Thoracic aorta (tissue), 2 donors: Measurements from ENCODE around the gene CDH23. TPM values are rescaled to one million over a fixed set of nuclear protein-coding genes. Genes with fewer than 3 reads are reported as not detected.

ENCODE experiments used
- ATAC-seq: fragments of 150-250 bp; one replicate; pipeline ENCODE4 v1.8.0; 2017; ENCODE audit warnings: low read depth; ENCODE audit not compliant: insufficient number of reproducible peaks, low FRiP score
- DNase-seq: peaks from one replicate; pipeline ENCODE4 v3.0.0-alpha.2; 2020; ENCODE audit warnings: low spot score
- H3K27ac ChIP-seq, 2 donors: fragments of 200-600 bp; sonication (generic); 1 replicate in 1 of 2; 2 replicates in 1 of 2; pipeline ENCODE4 v1.5.1; 2016; ENCODE audit warnings: mild to moderate bottlenecking in 2 of 2, moderate library complexity in 2 of 2
- H3K27me3 ChIP-seq: fragments of 200-600 bp; sonication (generic); replicated peaks from 2 replicates; pipeline ENCODE4 v1.6.0; 2016; ENCODE audit warnings: mild to moderate bottlenecking; ENCODE audit not compliant: insufficient read depth
- H3K36me3 ChIP-seq: fragments of 200-600 bp; sonication (generic); one replicate; pipeline ENCODE4 v1.5.1; 2016
- H3K4me1 ChIP-seq, 2 donors: fragments of 200-600 bp; sonication (generic); 1 replicate in 1 of 2; 2 replicates in 1 of 2; pipeline versions ENCODE4 v1.5.1 to v1.6.0; 2016; ENCODE audit warnings: low read depth in 2 of 2, mild to moderate bottlenecking in 1 of 2; ENCODE audit not compliant: control insufficient read depth in 1 of 2
- H3K4me3 ChIP-seq: fragments of 200-600 bp; sonication (generic); 2 replicates; pipeline ENCODE4 v1.5.1; 2016; ENCODE audit warnings: mild to moderate bottlenecking
- H3K9me3 ChIP-seq: fragments of 200-600 bp; sonication (generic); 2 replicates; pipeline ENCODE4 v1.5.1; 2016
- total RNA-seq, 2 donors: library from RNA; depleted of rRNA; stranded (reverse); fragments of >200 nt; gene quantifications; one replicate each; pipeline versions ENCODE4 v1.1.0 to v1.2.3, GENCODE V29; 2016
- TF ChIP-seq, protein P1 (sequence below): fragments of 200-600 bp; sonication (generic); IDR thresholded peaks from one replicate; pipeline ENCODE4 v1.5.1; 2019; ENCODE audit warnings: antibody characterized with exemption

The CDH23 gene
- total RNA-seq, 2 donors from 2014 or later, result 10.6 to 10.8 TPM

DNA sequence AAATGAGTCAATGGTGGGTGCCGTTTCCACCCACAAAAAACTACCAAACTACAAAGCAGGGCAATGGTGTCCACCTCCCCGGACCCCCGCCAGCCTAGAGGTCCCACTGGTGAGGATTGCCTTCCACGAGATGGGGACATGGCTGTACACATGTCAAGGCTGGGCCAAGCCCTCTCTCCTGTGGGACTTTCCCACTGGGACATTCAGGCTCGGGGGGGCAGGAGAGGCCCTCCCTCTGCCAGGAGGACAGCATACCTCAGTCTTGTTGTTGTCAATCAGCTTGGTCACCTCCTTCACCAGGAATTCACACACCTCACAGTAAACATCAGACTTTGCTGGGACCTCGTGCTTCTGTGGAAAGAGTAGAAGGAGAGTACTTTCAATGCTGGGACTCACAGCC, 423.3 kb downstream of the CDH23 start:
- TF ChIP-seq, protein P1, sequence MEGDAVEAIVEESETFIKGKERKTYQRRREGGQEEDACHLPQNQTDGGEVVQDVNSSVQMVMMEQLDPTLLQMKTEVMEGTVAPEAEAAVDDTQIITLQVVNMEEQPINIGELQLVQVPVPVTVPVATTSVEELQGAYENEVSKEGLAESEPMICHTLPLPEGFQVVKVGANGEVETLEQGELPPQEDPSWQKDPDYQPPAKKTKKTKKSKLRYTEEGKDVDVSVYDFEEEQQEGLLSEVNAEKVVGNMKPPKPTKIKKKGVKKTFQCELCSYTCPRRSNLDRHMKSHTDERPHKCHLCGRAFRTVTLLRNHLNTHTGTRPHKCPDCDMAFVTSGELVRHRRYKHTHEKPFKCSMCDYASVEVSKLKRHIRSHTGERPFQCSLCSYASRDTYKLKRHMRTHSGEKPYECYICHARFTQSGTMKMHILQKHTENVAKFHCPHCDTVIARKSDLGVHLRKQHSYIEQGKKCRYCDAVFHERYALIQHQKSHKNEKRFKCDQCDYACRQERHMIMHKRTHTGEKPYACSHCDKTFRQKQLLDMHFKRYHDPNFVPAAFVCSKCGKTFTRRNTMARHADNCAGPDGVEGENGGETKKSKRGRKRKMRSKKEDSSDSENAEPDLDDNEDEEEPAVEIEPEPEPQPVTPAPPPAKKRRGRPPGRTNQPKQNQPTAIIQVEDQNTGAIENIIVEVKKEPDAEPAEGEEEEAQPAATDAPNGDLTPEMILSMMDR, result no peak
- Histone ChIP-seq H3K27ac (no peak overlapping the region), H3K36me3 (peaks cover 77% of the 10 kb centered on the region), H3K9me3 (no peaks in the 10 kb centered on the region), H3K4me3 (no peak overlapping the region), H3K4me1 (no peaks in the 10 kb centered on the region), H3K27me3 (no peaks in the 10 kb centered on the region)
- ATAC-seq (no peak), DNase-seq (no peak)

DNA sequence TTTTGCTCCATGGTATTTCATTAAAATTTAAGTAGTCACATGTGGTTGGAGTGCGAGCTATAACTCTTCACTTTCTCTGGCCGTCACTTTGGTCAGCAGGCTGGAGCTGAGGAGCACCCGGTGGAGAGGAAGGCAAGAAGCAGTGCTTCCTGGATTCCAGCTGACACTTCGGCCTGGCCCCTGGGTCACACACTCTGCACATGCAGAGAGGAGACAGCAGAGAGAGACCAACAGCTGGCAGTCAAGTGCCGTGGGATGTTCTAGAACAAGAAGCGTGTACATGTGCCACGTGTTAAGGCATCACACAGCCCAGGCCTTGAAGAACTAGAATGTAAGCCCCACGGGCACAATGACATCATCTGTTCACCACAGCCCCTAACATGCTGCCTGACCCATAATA, 424.2 kb downstream of the CDH23 start:
- ATAC-seq (no peak), DNase-seq (no peak)
- TF ChIP-seq, protein P1, result no peak
- no peaks in the 10 kb centered on the region for H3K4me1 ChIP-seq
- H3K27me3 ChIP-seq, result no peaks in the 10 kb centered on the region
- no peak overlapping the region for H3K4me3 ChIP-seq
- peaks cover 82% of the 10 kb centered on the region for H3K36me3 ChIP-seq
- no peak overlapping the region for H3K27ac ChIP-seq
- no peaks in the 10 kb centered on the region for H3K9me3 ChIP-seq

DNA sequence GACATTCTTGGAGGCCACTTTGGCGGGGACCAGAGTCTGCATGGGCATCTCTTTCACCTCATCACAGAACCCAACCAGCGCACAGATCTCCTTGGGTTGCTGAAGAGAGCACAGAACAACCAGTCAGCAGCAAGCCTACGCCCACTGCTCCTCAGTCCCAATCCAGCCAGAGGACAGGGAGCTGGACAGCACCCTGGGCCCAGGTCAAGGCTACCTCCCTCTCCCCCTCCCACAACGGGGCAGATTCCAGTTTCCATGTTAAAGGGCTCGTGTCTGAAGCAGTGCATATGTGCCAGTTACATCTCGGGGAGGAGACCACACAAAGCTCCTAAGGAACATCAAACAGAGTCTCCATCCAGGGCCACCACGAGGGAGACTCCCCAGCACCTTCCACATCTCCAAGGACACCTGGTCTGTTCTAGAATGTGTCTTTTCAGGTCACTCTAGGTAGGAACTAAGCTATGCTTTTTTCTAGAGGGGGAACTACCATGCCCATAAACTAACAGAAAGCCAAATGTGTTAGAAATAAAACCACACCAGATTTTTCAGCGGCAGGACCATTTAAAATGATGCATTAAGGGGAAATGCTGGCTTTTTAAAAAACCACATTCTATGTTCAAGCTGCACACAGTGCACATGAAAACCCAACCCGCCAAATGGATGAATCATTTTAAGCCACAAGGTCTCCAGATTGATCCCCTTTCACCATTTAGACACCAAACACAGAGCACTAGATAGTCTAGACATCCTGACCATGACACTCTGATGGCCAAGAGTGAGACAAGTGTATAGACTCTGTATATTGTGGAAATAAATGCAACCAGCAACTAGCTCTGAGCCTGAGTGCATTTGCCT, 425.4 kb downstream of the CDH23 start:
- ATAC-seq (no peak), DNase-seq (no peak)
- Histone ChIP-seq H3K36me3 (peaks cover 89% of the 10 kb centered on the region), H3K9me3 (no peaks in the 10 kb centered on the region), H3K4me1 (no peaks in the 10 kb centered on the region), H3K27ac (no peak overlapping the region), H3K4me3 (no peak overlapping the region), H3K27me3 (no peaks in the 10 kb centered on the region)
- TF ChIP-seq, protein P1, result no peak

DNA sequence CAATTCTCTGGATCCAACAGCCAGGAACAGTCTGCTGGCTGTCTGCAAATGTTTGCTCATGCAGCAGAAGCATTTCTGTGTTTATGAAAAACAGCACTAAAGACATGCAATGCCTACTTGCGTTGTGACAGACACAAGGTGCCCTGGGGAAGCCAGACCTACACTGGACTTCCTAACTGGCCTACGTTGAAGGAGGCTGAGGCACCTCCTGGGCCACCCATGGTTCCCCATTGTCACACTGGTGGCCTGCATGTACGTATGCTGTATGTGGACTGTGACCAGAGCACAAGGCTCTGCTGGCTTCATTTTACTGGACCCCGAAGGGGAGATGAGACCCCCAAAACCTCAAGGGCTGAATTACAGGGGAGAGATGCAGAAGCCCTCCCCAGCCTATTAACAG, 426.6 kb downstream of the CDH23 start:
- Histone ChIP-seq H3K4me3 (no peak overlapping the region), H3K27ac (no peak overlapping the region), H3K27me3 (no peaks in the 10 kb centered on the region), H3K9me3 (no peaks in the 10 kb centered on the region), H3K36me3 (peaks cover 85% of the 10 kb centered on the region), H3K4me1 (no peaks in the 10 kb centered on the region)
- ATAC-seq (no peak), DNase-seq (no peak)
- TF ChIP-seq, protein P1, result no peak

DNA sequence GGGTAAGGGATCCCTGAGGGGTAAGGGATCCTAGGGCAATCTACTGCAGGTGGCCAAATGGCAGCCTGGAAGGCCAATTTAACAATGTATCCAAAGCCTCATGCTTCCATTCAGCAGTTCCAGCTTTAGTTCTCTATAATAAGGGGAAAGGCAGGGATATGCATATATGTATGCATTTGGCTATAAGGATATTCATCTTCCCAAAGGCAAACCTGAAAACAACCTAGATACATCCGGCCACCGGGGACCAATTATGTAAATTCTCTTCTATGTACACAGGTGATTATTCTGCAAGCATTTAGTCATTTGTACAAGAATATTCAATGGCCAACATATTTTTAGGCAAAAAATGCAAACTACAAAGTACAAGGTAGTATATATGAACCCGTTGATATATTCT, 427.6 kb downstream of the CDH23 start:
- DNase-seq, result no peak
- Histone ChIP-seq H3K4me1 (no peaks in the 10 kb centered on the region), H3K9me3 (no peaks in the 10 kb centered on the region), H3K27me3 (no peaks in the 10 kb centered on the region), H3K36me3 (peaks cover 85% of the 10 kb centered on the region), H3K4me3 (no peak overlapping the region), H3K27ac (no peak overlapping the region)
- ATAC-seq, result no peak
- TF ChIP-seq, protein P1, result no peak
